Stimulated activated CD4-positive, alpha-beta T cell treated with anti-CD3 and anti-CD28 coated beads, TNF-alpha, amount 100 ng/mL, for 1 hour (primary cell): ENCODE measurements around the gene PRKCB.
A peak's percentile ranks its signal among the peaks of the same experiment; 100 is the strongest.
"Not testable (repeated sequence)": the region's sequence is repeated elsewhere in the genome, so short reads cannot be mapped to it uniquely, and the experiment has no call there.

ENCODE experiments used
- DNase-seq, 3 donors: peaks; one replicate each; pipeline ENCODE4 v3.0.0-alpha.2; 2020; ENCODE audit warnings: low read depth in 3 of 3, low spot score in 1 of 3

PRKCB gene

DNA sequence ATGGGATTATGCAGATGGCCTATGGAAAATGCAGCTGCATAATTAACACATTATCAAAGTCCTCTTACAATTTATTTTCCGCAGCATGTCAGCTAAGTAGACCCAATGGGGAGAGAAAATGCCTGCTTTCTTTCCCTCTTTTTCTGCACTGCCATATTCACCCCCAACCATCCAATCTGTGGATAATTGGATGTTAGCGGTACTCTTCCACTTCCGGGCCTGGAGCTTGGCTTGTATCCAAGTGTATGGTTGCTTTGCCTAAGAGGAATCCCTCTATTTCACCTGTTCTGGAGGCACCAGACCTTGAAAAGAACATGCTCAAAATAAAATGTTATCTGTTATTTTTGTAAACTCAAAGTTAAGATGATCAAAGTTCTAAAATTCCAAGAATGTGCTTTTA is 379.2 kb downstream of the PRKCB start:
- DNase-seq = no peak

- no peak for DNase-seq
These were observed 381.2 kb downstream of the PRKCB start for GRCh38 chr16:24216961-24217360.

- no peak for DNase-seq
These were observed 381.7 kb downstream of the PRKCB start for GRCh38 chr16:24217461-24217860.

GRCh38 chr16:24218299-24218698 is 382.5 kb downstream of the PRKCB start:
- DNase-seq = no peak

DNA sequence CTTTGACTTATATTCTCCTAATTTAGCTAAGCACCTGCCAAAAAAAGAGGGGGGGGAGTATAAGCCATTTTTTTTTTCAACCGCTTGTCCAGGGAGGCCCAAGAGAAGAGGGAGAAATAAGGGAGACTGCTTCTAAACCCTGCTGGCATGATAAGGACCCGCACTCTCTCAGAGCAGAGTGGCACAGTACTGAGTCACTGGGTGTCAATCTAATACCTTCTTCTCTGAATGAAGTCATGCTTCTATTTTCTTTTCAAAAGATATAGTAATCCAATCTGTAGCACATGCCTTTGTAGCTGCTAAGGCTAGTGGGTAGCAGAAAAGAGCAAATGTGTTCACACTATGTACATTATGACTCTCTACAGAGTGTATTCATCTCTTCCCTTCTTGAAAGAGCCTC is 385.4 kb downstream of the PRKCB start:
- DNase-seq = no peak

DNA sequence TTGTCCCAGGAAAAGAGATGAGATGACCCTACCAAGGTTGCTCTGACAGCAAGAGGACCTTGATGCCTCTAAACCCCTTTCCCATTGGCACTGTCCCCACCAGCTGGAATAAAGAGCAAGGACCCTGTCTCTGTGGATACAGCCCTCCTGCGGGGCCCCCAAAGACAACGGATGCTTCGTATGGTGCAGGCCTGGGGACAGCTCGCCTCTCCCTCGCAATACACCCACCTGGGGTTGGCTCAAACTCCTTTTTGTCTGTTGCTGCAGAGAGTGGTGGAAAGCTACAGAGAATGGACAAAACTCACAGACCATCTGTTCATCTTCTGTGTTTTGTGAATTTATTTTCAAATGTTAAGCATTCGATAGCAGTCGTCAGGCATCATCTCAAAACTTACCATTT is 392.7 kb downstream of the PRKCB start:
- DNase-seq = no peak

GRCh38 chr16:24232936-24233335 is 397.2 kb downstream of the PRKCB start:
- DNase-seq = no peak

GRCh38 chr16:24234737-24235136 is 399.0 kb downstream of the PRKCB start:
- no peak for DNase-seq

GRCh38 chr16:24235806-24236205 is 400.0 kb downstream of the PRKCB start:
- DNase-seq = no peak

DNA sequence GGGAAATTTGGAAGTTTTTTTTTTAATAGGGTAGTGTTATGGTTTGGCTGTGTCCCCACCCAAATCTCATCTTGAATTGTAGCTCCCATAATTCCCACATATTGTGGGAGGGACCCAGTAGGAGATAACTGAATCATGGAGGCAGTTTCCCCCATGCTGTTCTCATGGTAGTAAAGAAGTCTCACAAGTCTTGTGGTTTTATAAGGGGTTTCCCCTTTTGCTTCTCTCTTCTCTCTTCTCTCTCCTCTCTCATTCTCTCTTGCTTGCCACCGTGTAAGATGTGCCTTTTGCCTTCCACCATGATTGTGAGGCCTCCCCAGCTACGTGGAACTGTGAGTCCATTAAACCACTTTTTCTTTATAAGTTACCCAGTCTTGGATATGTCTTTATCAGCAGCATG is 403.1 kb downstream of the PRKCB start:
- not testable (repeated sequence) for DNase-seq

GRCh38 chr16:24246911-24247607 is 411.3 kb downstream of the PRKCB start:
- DNase-seq = no peak

DNA sequence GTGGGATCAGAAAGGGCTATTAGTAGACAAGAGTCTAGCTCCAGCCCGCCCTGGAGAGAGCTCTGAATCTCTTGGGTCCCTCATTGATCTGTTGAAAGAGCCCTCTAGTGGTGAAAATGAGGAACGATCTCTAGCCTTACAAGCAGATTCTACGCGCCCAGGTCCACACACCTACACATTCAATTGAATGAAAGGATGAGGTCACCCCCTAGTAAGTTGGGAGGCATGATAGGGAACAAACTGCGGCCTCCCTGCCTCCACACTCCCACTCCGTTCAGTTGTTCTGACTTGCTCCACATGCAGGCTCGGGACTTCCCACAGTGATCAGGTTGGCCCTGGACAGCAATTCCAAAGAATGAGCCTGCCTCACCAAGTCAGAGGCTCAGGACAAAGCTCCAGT is 417.4 kb downstream of the PRKCB start:
- peak in 1 of 3 donors; percentile 10 for DNase-seq

GRCh38 chr16:24255456-24256371 is 419.9 kb downstream of the PRKCB start, which contains the start of gene CACNG3:
TSS of gene CACNG3 (plus strand) at chr16:24256335. CDS start at chr16:24256755, 420 bp downstream.
- peak in 1 of 3 donors; percentile 16 for DNase-seq

DNA sequence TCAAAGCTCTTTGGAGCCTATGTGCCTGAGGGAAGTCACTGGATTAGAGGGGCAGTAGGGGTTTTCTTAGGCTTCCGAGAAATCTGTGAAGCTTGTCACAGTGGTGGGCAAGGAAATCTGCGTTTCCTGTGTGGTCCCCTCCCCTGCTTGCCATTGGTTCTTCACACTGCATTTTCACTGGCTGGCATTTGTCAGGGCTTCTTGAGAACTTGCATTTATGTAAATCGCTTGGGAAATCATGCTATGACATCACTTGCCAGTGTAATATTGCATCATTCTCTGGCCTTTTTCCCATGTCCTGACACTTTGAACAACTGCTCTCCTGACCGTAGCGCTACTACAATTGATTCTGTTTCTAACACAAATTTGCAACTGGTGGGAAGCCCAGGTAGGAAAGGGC is 422.2 kb downstream of the PRKCB start:
- DNase-seq = no peak

- DNase-seq = no peak
These were observed 423.0 kb downstream of the PRKCB start for GRCh38 chr16:24258791-24259190.

DNA sequence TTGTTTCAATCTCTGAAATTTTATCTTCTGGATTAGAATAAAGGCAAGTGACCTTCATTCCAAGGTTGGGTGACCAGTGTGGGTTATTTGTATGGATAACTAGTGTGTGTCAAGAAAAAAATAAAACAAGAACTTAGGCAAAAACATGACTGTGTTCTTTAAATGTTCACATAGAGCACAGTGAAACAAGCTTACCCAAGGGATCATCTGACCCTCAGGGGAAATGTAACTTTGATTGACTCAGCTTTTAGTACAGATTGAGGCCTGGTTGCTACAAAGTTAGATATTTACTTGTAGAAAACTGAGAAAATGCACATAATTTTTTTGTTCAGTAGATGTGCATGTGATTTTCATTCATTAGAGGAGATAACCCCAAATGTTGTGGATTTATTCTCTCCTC is 427.0 kb downstream of the PRKCB start:
- no peak for DNase-seq
